GM19452 (cell line): ENCODE data around the gene CTXND1.

Experiments used
- ATAC-seq: cut with Tn5 transposase; IDR thresholded peaks from one replicate; pipeline ENCODE4 v1.9.1; 2021; ENCODE audit not compliant: unreplicated experiment

CTXND1 gene

DNA sequence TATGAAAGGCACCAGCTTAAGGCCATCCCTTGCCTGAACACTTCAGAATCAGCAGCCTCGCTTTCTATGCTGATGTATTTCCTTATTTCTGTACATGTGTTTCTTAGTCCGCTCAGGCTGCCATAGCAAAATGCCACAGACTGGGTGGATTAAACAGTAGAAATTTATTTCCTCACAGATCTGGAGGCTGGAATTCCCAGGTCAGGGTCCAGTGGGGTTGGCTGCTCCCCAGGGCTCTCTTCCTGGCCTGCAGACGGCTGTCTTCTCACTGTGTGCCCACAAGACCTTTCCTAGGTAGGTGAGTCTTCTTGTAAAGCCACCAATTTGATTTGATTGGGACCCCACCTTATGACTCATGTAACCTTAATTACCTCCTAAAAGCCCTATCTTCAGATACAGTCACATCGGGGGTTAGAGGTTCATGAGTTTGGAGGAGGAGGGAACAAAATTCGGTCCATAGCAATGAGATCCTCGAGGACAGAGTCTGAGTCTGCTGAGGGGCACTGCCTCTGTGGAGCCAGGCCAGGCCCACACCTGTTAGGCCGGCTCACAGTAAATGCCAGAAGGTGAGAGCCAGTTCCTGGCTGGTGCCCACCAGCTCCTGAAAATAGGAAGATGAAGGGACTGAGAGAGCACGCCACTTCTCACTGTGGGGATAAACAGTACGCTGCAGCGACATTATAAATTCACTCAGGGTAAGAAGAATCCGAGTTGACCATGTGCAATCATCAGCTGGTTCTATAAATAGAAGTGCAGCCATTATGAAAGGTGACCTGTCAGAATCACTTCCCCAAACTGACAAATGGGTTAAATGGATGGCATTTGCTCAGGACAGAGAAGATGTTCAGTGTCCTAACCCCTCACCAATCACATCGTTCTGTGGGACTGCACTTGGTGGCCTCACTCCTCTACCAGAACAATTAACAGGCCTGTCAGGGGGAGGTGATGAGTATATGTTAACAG is 41.1 kb downstream of the CTXND1 start:
- peak; percentile 64 for ATAC-seq

DNA sequence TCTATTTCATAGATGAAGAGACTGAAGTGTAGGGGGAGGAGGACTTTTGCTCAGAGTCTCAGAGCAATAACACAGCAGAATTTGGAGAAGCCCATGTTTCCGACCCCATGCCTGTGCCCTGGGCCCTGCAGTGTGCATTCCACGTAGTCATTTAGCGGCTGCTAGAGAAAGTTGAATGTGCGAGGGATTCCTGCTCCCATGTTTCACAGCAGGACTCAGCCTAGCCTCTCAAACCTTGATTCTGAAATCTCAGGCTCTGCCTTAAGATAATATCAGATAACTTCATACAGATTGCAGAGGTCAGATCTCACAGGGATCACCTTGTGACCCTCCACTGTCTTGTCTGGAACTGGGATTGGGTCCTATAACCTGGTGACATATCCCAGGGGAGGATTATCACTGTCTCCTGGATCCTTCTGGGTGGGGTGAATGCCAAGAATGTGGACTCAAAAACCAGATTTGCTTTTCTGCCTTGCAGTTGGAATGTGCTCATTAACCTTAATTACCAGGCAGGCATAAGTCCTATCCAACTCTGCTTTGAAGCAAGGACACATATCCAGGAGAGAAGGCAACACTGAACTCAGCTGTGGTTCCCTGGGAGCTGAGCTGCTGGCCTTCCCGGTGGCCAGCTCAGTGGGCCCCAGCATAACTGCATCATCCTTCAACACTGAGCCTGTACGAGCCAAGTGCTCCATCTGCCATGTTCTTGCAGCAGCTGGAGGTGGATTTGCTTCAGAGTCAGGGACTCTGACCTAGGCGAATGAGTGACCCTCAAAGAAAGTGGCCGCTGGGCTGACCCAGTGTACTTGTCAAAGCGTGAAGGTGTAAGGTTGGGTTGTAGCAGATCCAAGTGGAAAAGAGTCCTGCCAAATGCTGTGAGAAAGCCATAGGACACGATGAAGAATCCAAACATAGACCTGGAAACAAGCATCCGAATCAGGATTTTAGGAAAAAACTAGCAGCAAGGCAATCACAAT is 43.0 kb downstream of the CTXND1 start:
- ATAC-seq, result no peak

DNA sequence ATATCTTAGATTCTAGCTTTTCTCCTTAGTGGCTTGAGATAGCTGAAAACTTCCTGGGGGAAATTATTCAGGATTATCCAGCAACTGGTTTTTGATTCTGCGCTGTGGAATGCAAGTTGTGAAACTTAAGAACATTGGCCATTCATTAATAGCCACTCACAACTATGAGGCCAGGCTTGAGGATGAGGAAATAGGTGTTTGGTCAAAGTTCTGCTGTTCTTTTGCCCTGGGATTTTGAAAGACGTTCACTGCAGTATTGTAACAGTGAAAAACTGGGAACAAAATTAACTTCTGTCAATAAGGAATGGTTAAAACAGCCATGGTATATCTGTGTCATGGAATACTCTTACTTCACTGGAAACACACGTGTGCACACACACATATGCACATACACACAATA is 44.1 kb downstream of the CTXND1 start:
- no peak for ATAC-seq

DNA sequence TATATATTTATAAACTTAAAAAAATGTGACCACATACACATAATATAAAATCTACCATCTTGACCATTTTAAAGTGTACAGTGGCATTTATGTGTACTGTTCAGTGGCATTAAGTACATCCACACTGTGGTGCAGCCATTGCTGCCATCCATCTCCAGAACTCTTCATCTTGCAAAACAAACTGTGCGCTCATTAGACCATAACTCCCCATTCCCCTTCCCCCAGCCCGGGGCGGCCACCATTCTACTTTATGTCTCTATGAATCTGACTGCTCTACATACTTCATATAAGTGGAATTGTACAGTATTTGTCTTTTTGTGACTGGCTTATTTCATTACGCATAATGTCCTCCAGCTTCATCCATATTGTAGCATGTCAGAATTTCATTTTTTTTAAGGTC is 47.8 kb downstream of the CTXND1 start:
- ATAC-seq, result no peak

DNA sequence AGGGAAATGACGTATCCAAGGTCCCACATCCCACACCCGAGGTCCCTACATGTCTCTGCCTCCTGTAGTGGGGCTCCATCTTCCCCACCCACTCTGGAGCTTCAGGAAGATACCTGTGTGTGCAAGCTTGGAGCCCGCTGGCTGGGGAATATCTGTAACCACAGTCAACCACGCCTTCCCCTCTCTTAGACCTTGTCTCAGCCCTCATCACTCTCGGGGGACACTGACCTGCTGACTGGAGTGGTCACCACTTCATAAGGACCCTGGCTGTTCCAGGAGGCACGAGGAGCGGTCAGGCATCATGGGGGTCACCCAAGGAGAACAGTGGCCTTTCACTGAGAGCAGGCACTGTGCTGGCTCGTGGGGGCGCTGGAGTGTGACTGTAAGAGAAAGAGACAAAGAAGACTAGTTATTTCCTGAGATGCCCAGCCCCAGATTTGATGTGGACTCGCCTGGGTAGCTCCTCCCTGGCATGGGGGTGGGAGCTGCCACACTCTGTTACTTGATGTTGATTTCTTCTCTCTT is 48.6 kb downstream of the CTXND1 start:
- ATAC-seq, result no peak

DNA sequence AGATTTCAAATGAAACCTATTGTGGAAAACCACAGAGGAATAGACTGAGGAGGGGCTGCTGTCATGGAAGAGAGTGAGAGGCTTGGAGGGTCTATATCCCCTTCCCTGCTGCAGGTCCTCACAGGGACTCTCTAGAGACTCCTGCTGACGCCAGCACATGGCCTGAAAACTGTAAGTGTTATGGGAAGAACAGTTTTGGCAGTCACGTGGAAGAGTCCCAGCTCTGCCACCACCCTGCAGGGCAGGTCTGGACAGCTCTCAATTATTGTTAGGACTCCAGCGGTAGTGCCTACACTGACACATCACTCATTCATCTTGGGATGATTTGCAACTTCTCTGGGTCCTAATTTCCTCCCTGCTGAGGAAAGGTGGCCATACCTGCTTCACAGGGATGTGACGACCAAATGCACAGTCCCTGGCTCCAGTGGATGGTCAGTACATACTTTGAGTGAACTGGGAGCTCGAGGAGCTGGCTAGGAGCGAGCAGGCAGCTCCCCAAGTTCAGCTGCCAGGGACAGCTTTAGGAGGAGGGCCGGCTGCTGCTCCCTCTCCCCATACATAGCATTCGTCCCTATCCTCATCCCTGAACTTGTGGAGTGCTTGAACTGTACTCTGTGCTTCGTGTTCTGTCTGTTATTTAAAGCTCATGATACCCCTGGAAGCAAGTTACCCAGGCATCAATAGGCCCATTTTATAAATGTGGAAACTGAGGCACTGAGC is 49.2 kb downstream of the CTXND1 start:
- ATAC-seq, result no peak

DNA sequence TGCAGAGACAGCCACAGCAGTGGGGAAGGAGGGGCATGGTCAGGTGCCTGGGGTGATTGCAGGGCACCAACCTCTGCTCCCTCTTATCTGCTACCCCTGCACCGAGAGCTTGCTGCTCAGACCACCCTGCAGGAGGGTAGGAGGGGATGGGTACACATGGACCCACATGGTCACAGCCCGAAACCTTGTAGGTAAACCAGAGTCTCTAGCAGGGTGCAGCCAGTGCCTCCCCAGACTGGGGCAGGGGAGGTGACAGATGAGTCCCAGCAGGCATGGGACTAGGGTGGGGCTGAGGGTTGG is 50.0 kb downstream of the CTXND1 start:
- ATAC-seq, result no peak

DNA sequence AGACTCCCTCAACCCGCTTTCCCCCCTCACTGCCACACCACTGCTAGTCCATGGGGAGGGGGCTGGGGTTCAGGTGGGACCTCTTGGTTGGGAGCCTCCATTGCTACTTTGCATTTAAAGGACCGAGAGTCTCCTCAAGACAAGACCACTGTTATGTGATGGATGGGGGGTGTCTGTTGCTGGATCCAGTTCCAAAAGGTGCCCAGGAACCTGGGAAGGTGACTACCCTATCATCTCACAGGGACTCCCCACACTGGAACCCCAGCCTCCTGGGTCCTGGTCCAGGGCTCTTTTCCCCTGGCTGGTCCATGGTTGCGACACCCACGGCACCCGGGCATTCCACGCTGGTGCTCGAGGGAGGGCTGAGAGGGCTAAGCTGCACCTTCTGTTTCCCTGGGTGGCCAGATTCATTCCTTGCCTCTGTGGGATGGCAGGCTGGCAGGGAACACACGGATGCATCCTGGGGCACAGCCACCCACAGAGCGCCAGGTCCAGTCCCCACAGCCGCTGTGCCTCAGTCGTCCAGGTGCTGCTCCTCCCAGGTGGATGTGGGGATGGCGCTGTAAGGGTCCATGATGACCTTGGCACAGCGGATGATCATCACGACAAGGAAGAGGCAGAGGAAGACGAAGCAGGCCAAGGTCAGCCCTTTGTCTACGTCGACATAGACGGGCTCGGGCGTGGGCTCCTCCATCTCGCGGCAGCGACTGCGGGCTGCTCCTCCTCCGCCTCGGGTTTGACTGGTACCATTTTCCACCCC is 50.6 kb downstream of the CTXND1 start:
- no peak for ATAC-seq

DNA sequence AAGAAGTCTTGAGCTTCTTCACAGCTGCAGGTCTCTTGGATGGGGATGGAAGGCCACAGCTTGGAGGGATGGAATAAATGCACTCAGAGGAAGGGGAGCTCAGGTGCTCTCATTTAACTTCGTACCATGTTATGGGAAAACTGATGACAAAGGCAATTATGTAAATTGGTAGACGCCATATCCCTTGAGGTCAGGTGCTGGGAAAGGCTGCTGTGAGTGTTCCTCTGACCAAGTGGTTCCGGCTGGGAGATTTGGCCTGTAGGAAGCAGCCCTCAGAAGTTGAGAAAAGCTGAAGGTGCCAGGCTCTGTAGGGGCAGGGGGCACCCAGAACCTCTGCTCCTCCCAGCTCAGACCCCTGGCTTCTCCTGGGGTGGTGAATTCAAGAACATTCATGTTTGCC is 52.1 kb downstream of the CTXND1 start:
- no peak for ATAC-seq

DNA sequence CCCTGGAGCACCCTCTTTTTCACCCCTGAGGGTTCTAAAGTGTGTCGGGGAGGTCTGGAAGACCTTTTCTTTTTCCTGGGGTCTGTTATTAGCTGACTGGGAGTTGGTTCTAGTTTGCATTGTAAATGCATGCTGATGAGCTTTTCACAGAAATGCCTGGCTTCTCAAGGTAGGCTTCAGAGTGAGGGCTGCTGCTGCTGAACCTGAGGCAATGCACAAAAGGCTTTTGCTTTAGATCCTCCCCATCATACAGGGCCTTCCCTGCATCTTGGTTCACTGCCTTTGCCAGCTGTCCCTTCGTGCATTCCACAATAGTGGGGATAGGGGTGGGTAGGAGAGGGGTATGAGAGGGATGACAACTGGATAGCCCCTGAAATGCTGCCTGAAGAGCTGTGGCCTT is 52.6 kb downstream of the CTXND1 start:
- ATAC-seq, result no peak

DNA sequence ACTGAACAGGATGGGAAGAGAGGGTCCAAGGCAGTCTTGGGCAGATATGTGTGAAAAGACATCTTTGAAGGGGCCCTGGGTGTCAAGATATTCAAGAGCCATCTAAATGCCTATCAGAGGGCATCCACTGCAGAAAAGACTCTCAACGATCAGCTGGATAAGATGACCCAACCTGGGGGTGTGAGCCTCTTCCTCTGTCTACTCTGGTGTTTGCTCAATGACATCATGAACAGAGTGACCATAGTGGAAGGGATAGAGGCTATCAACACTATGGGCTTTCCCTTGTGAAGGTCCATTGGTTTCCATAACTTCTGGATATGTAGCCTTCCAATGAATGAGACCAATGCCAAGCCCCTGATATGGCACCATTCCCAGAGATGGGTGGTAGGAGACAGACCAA is 57.1 kb downstream of the CTXND1 start:
- ATAC-seq, result no peak

DNA sequence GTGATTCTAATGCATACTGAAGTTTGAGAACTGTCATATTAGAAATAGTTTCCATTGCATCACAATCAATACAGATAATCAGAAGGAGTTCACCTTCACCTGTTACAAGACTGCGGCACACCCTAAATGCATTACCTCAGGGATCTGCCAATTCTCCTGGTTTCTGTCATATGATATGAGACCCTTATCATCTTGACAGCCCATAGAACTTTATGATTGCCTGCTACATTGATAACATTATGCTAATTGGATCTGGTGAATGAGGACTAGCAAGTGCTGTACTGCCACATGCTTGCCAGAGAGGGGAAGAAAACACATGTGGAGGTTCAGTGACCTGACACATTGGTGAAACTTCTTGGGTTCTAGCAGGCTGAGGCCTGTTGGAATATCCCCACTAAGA is 57.8 kb downstream of the CTXND1 start:
- no peak for ATAC-seq

DNA sequence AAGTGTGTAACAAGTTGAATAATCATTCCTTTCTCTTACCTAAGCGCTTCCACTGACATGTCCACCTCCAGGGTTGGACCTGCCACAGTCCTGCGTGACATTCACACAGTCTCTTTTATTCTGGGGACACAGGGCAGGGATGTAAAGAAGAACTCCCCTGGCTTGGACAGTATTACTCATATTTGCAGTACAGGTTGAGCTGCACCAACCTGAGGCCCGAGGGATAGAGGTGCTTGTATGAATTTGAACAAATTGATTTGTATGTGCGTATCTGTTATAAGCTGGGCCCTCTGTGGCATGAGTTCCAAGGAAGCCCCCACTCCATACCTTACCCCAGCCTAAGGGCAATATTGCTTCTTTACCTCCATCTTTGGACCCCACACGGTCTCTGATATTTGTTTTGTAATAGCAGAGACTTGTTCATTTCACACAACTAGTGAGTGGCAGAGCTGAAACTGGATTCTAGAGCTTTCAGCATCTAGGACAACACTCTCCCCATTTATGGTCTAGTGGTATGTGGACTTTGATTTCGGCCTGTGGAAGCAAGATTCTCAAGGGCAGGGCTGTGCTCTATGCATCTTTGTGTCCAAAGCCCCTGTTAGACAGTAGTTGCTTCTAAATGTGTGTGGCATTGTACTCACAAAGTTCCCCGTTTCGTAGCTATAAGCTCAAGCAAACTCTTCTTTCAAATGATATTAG is 60.0 kb downstream of the CTXND1 start:
- no peak for ATAC-seq

DNA sequence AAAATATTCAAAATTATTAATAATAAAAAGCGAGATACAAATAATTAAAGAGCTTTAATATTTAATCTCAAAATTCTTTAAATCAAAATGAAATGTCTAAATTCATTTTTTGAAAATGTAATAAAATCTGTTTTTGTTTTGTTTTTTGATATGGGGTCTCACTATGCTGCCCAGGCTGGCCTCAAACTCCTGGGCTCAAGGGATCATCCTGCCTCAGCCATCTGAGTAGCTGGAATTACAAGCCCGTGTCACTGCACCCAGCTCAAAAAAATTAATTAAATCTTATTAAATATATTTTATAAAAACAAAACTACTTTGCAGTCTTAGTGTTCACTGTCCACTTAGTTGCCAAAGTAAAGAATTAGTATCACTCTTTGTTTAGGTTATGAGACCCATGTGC is 60.8 kb downstream of the CTXND1 start:
- ATAC-seq, result no peak

DNA sequence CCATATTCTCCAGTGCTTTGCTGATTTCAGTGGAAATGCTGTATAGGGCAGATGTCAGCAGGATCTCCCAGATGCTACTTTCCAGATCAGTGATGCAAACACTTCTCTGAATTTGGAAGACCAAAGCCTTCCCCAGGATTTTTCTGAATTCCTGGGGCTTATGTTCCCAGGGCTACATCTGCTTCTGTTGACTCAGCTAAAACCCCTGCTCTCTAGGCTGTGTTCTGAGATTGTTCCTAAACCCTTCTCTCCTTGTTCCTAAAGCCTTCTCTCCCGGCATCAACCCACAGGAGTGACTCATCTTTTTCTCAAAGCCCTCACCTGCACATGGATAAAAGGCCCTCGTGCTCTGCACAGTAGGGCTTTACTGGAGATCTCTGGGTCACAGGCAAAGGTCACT is 63.8 kb downstream of the CTXND1 start:
- no peak for ATAC-seq

DNA sequence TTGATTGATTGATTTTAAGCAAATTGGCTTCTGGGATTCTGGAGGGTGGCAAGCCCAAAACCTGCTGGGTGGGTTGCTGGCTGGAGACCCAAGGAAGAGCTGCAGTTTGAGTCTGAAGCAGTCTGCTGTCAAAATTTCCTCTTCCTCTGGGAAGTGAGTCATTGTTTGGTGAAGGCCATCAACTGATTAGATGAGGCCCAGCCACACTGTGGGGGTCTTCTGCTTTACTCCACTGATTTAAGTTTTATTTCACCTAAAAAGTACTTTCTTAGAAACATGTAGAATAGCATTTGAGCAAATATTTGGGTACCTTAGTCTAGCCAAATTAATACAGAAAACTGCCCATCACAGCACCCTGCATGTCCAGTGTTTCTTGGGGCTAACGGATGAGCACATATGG is 65.4 kb downstream of the CTXND1 start:
- no peak for ATAC-seq

DNA sequence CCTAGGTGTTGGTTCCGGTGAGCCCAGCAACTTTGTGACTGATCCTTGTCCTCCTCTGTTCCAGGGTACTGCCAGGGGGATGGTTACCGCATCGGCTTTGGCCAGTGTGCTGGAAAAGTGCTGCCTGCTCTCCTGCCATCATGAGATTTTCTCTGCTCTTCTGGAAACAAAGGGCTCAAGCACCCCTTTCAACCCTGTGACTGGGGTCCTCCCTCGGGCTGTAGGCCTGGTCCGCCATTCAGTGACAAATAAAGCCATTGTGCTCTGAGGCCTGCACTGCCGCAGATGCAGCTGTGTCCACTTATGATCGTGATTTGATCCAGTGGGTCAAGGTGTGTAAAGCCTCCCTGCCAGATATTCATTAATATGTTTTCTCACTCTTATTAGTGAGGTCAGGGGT is 65.9 kb downstream of the CTXND1 start:
- no peak for ATAC-seq

DNA sequence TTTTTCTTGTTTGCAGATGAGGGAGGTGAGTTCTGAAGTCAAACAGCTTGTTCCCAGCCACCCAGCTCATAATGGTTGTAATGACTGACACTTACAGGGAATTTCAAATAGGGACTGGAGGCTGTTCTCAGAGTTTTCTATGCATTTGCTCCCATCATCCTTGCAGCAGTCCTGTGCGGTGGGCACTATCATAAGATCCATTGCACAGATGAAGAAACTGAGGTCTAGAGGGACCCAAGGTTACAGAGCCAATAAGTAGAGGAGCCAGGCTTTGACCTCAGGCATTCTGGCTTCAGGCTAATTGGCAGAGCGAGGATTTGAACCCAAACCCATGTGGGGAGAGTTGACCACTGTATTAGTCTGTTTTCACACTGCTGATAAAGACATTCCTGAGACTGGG is 66.9 kb downstream of the CTXND1 start:
- no peak for ATAC-seq

DNA sequence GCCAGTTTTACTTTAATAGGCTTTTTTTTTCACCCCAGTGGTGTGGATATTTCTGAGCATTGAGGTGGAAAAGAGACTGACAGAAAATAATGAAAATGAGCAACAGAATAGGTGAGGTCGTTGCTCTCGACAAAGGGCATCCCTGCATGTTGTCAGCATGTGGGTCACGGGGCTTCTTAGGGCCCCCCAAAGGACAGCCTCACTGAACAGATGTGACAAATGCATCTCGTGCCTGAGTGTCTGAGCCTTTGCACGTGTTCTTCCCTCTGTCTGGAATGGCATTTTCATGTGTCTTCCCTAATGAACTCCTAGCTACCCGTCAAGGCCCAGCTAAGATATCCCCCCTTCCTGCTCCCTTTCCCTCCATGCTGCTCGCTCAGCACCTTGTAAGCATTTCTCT is 67.5 kb downstream of the CTXND1 start:
- no peak for ATAC-seq

DNA sequence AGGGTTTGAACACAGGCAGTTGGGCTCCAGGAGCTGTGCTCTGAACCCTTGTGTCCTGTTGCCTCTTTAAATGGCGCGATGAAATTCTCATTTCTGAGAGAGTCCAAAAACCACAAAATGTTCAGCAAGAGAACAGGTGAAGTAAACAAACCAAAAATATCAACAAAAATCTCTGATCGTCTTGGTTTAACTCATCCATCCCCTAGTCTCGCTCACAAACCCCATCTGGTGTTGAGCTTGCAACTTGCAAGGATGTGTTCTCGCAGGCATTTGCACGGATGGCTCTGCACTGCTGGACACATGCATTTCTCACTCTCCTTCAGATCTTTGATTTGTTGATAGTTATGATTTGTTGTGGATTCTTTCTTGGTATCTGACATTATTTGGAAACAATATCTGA is 68.1 kb downstream of the CTXND1 start:
- ATAC-seq, result no peak
